VCaP (cell line): ENCODE measurements around the gene STAT4.

ENCODE experiments used
- H3K27ac ChIP-seq: fragments of 450-650 bp; 2 replicates; pipeline ENCODE4 v1.5.1; 2017
- CTCF ChIP-seq: fragments of 450-650 bp; conservative IDR thresholded peaks from 2 replicates; pipeline ENCODE4 v1.5.1; 2017; ENCODE audit warnings: mild to moderate bottlenecking, moderate library complexity

STAT4 gene

GRCh38 chr2:191109888-191110287 is 40.9 kb downstream of the STAT4 start:
- TF ChIP-seq CTCF, result no peak
- no peak overlapping the region for H3K27ac ChIP-seq

- no peak for TF ChIP-seq CTCF
- no peak overlapping the region for H3K27ac ChIP-seq
Observed at GRCh38 chr2:191108331-191108730, 42.5 kb downstream of the STAT4 start.

GRCh38 chr2:191105082-191105481 is 45.7 kb downstream of the STAT4 start:
- TF ChIP-seq CTCF, result no peak

GRCh38 chr2:191103774-191104173 is 47.0 kb downstream of the STAT4 start:
- no peak for TF ChIP-seq CTCF
- H3K27ac ChIP-seq, result no peak overlapping the region

More at GRCh38 chr2:191105082-191105481, 45.7 kb downstream of the STAT4 start:
- H3K27ac ChIP-seq, result no peak overlapping the region

- no peak for TF ChIP-seq CTCF
- H3K27ac ChIP-seq, result no peak overlapping the region
Observed at GRCh38 chr2:191100216-191100615, 50.6 kb downstream of the STAT4 start.

- H3K27ac ChIP-seq, result no peak overlapping the region
- TF ChIP-seq CTCF, result no peak
Observed at GRCh38 chr2:191087311-191087710, 63.5 kb downstream of the STAT4 start.

- no peak for TF ChIP-seq CTCF
- no peak overlapping the region for H3K27ac ChIP-seq
Observed at GRCh38 chr2:191086706-191087105, 64.1 kb downstream of the STAT4 start.

- TF ChIP-seq CTCF, result no peak
- no peak overlapping the region for H3K27ac ChIP-seq
Observed at GRCh38 chr2:191083540-191083939, 67.3 kb downstream of the STAT4 start.
